Measurements from ENCODE around the gene DBNDD2.

DBNDD2 gene

DNA sequence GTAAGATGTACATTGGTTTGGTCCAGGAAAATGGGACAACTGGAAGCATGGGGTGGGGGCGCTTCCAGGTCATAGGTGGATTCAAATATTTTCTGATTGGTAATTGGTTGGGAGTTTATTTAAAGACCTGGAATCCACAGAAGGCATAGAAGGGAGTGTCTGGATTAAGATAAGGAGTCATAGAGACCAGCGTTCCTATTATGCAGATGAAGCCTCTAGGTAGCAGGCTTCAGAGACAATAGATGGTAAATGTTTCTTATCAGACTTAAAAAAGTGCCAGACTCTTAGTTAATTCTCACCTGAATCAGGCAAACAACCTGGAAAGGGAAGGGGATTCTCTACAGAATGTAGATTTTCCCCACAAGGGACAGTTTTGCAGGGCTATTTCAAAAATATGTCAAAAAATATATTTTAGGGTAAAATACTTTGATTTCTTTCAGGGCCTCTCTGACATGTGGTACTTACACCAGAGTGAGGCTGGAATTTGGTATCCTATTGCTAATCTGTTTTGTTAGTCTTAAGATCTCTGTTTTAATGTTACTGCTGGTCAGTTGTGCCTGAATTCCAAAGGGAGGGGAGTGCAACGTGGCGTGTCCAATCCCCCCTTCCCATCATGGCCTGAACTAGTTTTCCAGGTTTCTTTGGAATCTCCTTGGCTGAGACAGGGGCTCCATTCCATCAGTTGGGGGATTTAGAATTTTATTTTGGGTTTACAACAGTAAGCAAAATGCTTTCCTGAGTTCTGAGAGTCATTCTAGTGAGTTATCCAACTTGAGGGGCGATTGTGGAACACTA is 33.0 kb downstream of the DBNDD2 start:
- Histone ChIP-seq H3K4me3 (ENCODE audit: low read depth, low read length, poor library complexity, severe bottlenecking) (no peak overlapping the region), H3K4me2 (ENCODE audit: low read length) (no peak overlapping the region), H3F3A (ENCODE audit: insufficient read depth, low read length) (no peaks in the 10 kb centered on the region), H3K36me3 (ENCODE audit: insufficient read depth, low read length) (no peaks in the 10 kb centered on the region), H2AFZ (ENCODE audit: low read length) (no peak overlapping the region), H3K9me3 (ENCODE audit: low read length) (no peaks in the 10 kb centered on the region), H4K20me1 (ENCODE audit: insufficient read depth, low read length) (no peaks in the 10 kb centered on the region), H3K79me2 (ENCODE audit: insufficient read depth, low read length) (no peaks in the 10 kb centered on the region), H3K27me3 (ENCODE audit: insufficient read depth, low read length) (no peaks in the 10 kb centered on the region), H3K4me1 (ENCODE audit: insufficient read depth, low read length, severe bottlenecking) (peaks cover 7% of the 10 kb centered on the region), H3K9ac (ENCODE audit: low read length) (no peak overlapping the region), H3K27ac (ENCODE audit: low read depth, low read length, poor library complexity, severe bottlenecking) (no peak overlapping the region), H3K9me2 (ENCODE audit: low read depth, low read length) (no peaks in the 10 kb centered on the region)
- TF ChIP-seq, protein P1, sequence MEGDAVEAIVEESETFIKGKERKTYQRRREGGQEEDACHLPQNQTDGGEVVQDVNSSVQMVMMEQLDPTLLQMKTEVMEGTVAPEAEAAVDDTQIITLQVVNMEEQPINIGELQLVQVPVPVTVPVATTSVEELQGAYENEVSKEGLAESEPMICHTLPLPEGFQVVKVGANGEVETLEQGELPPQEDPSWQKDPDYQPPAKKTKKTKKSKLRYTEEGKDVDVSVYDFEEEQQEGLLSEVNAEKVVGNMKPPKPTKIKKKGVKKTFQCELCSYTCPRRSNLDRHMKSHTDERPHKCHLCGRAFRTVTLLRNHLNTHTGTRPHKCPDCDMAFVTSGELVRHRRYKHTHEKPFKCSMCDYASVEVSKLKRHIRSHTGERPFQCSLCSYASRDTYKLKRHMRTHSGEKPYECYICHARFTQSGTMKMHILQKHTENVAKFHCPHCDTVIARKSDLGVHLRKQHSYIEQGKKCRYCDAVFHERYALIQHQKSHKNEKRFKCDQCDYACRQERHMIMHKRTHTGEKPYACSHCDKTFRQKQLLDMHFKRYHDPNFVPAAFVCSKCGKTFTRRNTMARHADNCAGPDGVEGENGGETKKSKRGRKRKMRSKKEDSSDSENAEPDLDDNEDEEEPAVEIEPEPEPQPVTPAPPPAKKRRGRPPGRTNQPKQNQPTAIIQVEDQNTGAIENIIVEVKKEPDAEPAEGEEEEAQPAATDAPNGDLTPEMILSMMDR (IDR thresholded peaks at IDR 0.05; ENCODE audit: low read length) = no peak
- no peak for TF ChIP-seq EZH2 (IDR thresholded peaks at IDR 0.05; ENCODE audit: borderline replicate concordance, low read length)

DNA sequence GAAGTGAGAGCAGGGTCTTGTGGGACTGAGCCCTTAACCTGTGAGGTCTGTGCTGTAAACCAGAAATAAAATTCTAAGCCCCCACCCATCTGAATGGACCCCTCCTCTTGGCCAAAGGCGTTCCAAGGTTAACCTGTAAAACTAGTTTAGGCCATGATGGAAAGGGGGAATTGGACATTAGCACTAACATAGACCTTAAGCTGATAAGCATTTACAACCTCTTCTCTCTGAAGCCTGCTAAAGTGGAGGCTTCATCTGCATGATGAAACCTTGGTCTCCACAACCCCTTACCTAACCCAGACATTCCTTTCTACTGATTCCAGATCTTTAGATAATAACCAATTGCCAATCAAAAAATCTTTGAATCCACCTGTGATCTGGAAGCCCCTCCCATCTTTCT is 33.7 kb downstream of the DBNDD2 start:
- Histone ChIP-seq H3K4me1 (ENCODE audit: insufficient read depth, low read length, severe bottlenecking) (peaks cover under 1% of the 10 kb centered on the region), H4K20me1 (ENCODE audit: insufficient read depth, low read length) (no peaks in the 10 kb centered on the region), H3K4me3 (ENCODE audit: low read depth, low read length, poor library complexity, severe bottlenecking) (no peak overlapping the region), H3K9me2 (ENCODE audit: low read depth, low read length) (no peaks in the 10 kb centered on the region), H3K9ac (ENCODE audit: low read length) (no peak overlapping the region), H2AFZ (ENCODE audit: low read length) (no peak overlapping the region), H3K27me3 (ENCODE audit: insufficient read depth, low read length) (no peaks in the 10 kb centered on the region), H3K9me3 (ENCODE audit: low read length) (no peaks in the 10 kb centered on the region), H3K4me2 (ENCODE audit: low read length) (no peak overlapping the region), H3K79me2 (ENCODE audit: insufficient read depth, low read length) (no peaks in the 10 kb centered on the region), H3K27ac (ENCODE audit: low read depth, low read length, poor library complexity, severe bottlenecking) (no peak overlapping the region), H3K36me3 (ENCODE audit: insufficient read depth, low read length) (no peaks in the 10 kb centered on the region), H3F3A (ENCODE audit: insufficient read depth, low read length) (no peaks in the 10 kb centered on the region)
- TF ChIP-seq, protein P1 (IDR thresholded peaks at IDR 0.05; ENCODE audit: low read length) = no peak
- no peak for TF ChIP-seq EZH2 (IDR thresholded peaks at IDR 0.05; ENCODE audit: borderline replicate concordance, low read length)

DNA sequence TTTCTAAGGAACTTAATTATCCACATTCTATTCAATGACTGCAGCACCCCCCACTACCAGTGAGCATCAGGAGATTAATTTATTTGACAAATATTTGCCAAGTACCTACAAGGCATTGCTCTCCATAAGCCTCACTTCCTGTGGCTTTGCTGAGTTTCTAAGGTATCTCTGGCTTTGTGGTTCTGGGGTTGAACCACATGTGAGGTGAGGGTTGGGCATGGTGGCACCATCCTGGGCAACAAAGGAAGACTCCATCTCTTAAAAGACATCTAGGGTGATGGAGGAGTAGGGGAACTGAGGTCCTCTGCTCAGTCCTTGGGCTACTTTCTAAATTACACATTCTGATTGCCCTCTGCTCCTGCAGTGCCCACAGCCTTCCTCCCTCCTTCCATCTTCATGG is 36.0 kb downstream of the DBNDD2 start:
- no peak overlapping the region for H2AFZ ChIP-seq (ENCODE audit: low read length)
- H3K4me1 ChIP-seq (ENCODE audit: insufficient read depth, low read length, severe bottlenecking) = no peaks in the 10 kb centered on the region
- H4K20me1 ChIP-seq (ENCODE audit: insufficient read depth, low read length) = no peaks in the 10 kb centered on the region
- no peak overlapping the region for H3K4me2 ChIP-seq (ENCODE audit: low read length)
- H3K79me2 ChIP-seq (ENCODE audit: insufficient read depth, low read length) = no peaks in the 10 kb centered on the region
- no peak overlapping the region for H3K27ac ChIP-seq (ENCODE audit: low read depth, low read length, poor library complexity, severe bottlenecking)
- H3K36me3 ChIP-seq (ENCODE audit: insufficient read depth, low read length) = no peaks in the 10 kb centered on the region
- no peaks in the 10 kb centered on the region for H3F3A ChIP-seq (ENCODE audit: insufficient read depth, low read length)
- no peaks in the 10 kb centered on the region for H3K27me3 ChIP-seq (ENCODE audit: insufficient read depth, low read length)
- no peak overlapping the region for H3K9ac ChIP-seq (ENCODE audit: low read length)
- no peaks in the 10 kb centered on the region for H3K9me3 ChIP-seq (ENCODE audit: low read length)
- no peaks in the 10 kb centered on the region for H3K9me2 ChIP-seq (ENCODE audit: low read depth, low read length)
- TF ChIP-seq, protein P1 (IDR thresholded peaks at IDR 0.05; ENCODE audit: low read length) = no peak
- no peak for TF ChIP-seq EZH2 (IDR thresholded peaks at IDR 0.05; ENCODE audit: borderline replicate concordance, low read length)
- H3K4me3 ChIP-seq (ENCODE audit: low read depth, low read length, poor library complexity, severe bottlenecking) = no peak overlapping the region

All from OCI-LY1 (cell line).